A549 treated with Hydrocortisone at 1 μM for 4 hours (cell line): ENCODE measurements around the gene VPS37D. TPM values are rescaled to one million over a fixed set of nuclear protein-coding genes. Genes with fewer than 3 reads are reported as not detected.

Experiments
- total RNA-seq: library from RNA; stranded (reverse); fragments of 200-300 nt; extraction: Qiagen RNA extraction; gene quantifications from 5 replicates; pipeline ENCODE4 v1.2.3, GENCODE V29; 2022

VPS37D gene, protein sequence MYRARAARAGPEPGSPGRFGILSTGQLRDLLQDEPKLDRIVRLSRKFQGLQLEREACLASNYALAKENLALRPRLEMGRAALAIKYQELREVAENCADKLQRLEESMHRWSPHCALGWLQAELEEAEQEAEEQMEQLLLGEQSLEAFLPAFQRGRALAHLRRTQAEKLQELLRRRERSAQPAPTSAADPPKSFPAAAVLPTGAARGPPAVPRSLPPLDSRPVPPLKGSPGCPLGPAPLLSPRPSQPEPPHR
- 3.1 to 5.7 TPM (median 4.8 TPM) in 5 replicates for total RNA-seq

DNA sequence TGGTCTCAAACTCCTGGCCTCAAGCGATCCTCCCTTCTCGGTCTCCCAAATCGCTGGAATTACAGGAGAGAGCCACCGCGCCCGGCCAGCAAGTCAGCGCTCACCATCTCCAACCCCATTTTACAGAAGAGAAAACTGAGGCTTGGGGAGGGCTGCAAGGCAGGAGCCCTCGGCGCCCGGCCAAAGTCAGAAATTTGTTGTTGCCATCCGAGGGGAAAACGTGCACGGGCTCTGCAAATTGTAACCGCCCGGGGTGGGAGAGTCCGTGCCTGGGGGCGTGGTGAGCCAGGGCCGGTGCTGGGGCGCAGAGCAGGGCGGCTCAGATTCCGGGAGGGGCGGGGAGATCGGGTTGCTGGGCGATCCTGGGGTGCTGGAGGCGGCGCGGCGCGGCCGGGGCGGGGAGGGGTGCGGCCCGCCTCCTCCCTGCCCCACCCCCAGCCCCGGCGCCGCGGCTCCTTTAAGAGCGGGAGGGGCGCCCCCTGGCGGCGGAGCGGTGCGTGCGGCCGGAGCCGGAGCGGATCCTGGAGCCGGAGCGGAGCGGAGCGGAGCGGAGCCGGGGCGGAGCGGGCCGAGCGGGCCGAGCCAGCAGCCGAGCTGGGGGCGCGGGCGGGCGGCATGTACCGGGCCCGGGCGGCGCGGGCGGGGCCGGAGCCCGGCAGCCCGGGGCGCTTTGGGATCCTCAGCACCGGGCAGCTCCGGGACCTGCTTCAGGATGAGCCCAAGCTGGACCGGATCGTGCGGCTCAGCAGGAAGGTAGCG lies at the start of gene VPS37D:
VPS37D (plus strand) TSS at position 488 of the 759 bp plus-strand sequence; CDS start at position 616, 128 bp downstream.

DNA sequence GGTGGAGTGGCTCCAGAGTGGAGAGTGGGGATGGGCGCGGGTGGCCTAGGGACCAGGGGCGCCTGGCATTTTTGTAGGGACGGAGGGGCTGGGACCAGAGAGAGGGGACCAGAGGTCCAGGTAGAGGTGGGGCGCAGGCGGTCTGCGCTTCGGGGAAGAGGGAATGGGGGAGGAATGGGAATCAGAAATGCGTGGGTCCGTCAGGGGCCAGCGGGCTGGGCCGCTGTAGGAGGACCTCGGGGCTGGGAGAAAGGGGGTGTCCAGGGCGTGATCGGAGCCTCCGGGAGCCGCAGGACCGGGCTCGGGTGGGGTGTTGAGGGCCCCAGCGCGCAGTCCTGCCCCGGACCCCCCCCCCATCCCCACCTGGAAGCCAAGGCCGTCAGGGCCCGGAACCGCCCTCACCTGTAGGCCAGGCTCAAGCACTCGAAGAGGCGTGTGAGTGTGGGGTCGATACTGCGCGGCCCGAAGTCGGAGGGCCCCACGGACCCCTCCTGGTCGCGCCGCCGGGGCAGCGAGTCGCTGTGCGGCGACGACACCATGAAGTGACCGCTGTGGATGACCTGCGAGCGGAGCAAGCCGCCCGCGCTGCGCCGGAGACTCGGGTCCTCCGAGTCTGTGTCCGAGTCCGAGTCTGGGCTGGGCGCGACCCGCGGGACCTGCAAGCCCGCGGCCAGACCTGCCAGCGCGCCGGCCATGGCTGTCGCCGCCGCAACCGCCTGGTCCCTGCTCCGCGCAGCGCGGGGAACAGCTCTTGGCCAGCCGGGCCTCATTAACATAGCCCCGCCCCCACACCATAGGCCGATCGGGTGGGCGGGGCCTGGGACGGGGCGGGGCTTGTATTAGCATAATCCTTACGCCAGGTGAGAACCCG lies 43.6 kb upstream of the VPS37D start, which contains the start of gene MLXIPL:
MLXIPL (minus strand) TSS at position 725 of the 871 bp plus-strand sequence; CDS start at position 695, 30 bp downstream.

DNA sequence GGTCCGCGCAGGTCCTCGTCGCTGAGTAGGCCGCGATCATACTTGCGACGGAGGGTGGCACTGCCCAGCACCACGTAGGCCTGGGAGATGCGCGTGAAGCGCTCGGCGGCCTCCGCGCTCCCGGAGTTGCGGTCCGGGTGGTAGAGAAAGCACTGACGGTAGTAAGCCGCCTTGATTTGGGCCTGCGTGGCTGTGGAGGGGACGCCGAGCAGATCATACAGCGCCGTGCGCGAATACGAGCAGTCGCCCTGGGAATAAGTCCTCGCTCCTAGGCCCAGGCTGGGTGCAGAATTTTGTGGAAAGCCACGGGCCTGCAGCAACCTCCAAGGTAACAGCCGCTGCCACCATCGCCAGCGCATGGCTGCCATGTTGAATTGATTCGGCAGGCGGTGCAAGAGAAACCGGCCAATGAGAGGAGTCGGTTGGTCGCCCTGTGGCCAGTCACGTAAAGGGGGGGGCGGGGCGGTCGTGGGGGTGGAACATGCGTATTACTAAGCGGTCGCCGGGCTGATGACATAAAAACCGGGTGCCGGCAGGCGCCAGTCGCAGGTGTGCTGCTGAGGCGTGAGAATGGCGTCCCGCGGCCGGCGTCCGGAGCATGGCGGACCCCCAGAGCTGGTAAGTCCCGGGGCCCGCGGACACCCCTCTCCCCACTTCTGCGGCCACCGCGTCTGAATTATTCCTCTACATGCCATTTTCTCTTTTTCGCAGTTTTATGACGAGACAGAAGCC lies 15.6 kb downstream of the VPS37D start, which contains the start of the genes BUD23 and DNAJC30:
BUD23 (plus strand) TSS at position 542 of the 732 bp plus-strand sequence; CDS start at position 571, 29 bp downstream.
DNAJC30 (minus strand) TSS at position 398 of the 732 bp plus-strand sequence; CDS start at position 368, 30 bp downstream.

DNA sequence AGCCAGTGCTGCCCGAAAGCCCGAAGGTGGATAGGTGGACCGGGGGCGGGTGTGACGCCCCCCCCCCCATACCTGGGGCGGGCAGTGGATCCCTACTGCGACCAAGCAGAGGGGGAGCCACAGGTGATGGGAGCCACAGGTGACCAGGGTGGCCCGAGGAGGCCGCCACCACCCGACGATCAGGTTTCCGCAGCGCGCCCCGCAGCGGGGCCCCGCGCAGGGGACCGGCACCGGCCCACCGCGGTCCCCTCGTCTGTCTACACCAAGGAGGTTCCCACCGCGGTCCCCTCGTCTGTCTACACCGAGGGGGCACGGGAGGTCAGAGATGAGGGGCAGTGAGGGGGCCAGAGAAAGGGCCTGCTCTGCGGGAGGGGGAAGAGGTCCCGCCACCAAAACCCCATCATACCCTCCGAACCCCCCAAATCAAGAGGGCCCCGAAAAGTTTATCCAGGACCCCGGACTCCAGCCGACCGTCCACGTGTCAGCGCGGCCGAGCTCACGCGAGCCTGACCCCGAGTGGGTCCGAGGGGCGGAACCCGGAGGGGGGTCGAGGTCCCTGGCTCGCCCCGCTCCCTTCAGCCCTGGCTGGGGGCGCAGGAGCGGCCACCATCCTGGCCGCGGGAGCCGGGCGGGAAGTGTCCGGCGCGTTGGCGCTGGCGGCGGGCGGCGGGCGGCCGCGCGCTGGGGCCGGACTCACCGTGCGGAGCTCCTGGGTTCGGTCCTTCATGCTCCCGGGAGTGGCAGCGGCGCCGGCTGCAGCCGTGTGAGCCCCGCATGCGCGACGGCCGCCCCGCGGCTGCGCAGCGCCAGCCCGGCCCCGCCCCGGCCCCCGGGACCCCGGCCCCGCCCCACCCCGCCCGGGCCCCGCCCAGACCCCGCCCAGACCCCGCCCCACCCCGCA lies 51.5 kb downstream of the VPS37D start, which contains the start of gene STX1A:
STX1A (minus strand) TSS at position 765 of the 901 bp plus-strand sequence; CDS start at position 727, 38 bp downstream.

Other genes starting within 250 kb of the VPS37D start
- gene FZD9, start 234.1 kb upstream of the VPS37D start, total RNA-seq = 1.5 to 2.1 TPM (median 2.0 TPM) in 5 replicates
- 49.4 to 74.8 TPM (median 54.3 TPM) in 5 replicates for gene BAZ1B, start 145.5 kb upstream of the VPS37D start, total RNA-seq
- 59.8 to 73.6 TPM (median 68.5 TPM) in 5 replicates for gene BCL7B, start 110.1 kb upstream of the VPS37D start, total RNA-seq
- 49.3 to 61.5 TPM (median 51.4 TPM) in 5 replicates for gene TBL2, start 89.3 kb upstream of the VPS37D start, total RNA-seq
- 0.75 to 1.2 TPM (median 1.1 TPM) in 5 replicates for gene MLXIPL, start 43.3 kb upstream of the VPS37D start, total RNA-seq
- gene DNAJC30, start 15.6 kb downstream of the VPS37D start, total RNA-seq = 7.5 to 10.1 TPM (median 9.8 TPM) in 5 replicates
- 123 to 168 TPM (median 132 TPM) in 5 replicates for gene BUD23, start 15.8 kb downstream of the VPS37D start, total RNA-seq
- 68.6 to 73.4 TPM (median 71.1 TPM) in 5 replicates for gene STX1A, start 51.8 kb downstream of the VPS37D start, total RNA-seq
- 20.5 to 27.5 TPM (median 25.9 TPM) in 5 replicates for gene ABHD11, start 71.0 kb downstream of the VPS37D start, total RNA-seq
- gene CLDN3, start 102.4 kb downstream of the VPS37D start, total RNA-seq = 1.6 to 3.8 TPM (median 3.4 TPM) in 5 replicates
- 3.7 to 5.3 TPM (median 4.3 TPM) in 5 replicates for gene CLDN4, start 163.2 kb downstream of the VPS37D start, total RNA-seq
- 8.2 to 12.9 TPM (median 9.9 TPM) in 5 replicates for gene METTL27, start 174.7 kb downstream of the VPS37D start, total RNA-seq
- 0.10 to 0.28 TPM (median 0.13 TPM) in 3 of 5 replicates, not detected in the others for gene TMEM270, start 193.3 kb downstream of the VPS37D start, total RNA-seq